GM08714 (cell line): Measurements from ENCODE around the gene DNER.
"Not testable (repeated sequence)": the region's sequence is repeated elsewhere in the genome, so short reads cannot be mapped to it uniquely, and the experiment has no call there.

Experiments
- H3K4me3 ChIP-seq: fragments of 200-500 bp; sonication (Bioruptor generic); 2 replicates; pipeline ENCODE4 v1.5.1; 2014; ENCODE audit warnings: mild to moderate bottlenecking, low read length, inconsistent platforms
- ZNF274 ChIP-seq: IDR thresholded peaks from 2 replicates; pipeline ENCODE4 v1.6.1; 2012; ENCODE audit warnings: mild to moderate bottlenecking, low read depth, low read length

Gene DNER

GRCh38 chr2:229370509-229370908 is 343.8 kb downstream of the DNER start:
- H3K4me3 ChIP-seq: no peak overlapping the region
- TF ChIP-seq ZNF274: no peak

GRCh38 chr2:229363185-229363814 is 351.1 kb downstream of the DNER start:
- TF ChIP-seq ZNF274: no peak

GRCh38 chr2:229350883-229351282 is 363.5 kb downstream of the DNER start:
- no peak for TF ChIP-seq ZNF274
- H3K4me3 ChIP-seq: no peak overlapping the region

More at GRCh38 chr2:229363185-229363814, 351.1 kb downstream of the DNER start:
- H3K4me3 ChIP-seq: no peak overlapping the region

GRCh38 chr2:229350117-229350805 is 364.1 kb downstream of the DNER start:
- H3K4me3 ChIP-seq: no peak overlapping the region
- no peak for TF ChIP-seq ZNF274

- no peak for TF ChIP-seq ZNF274
- H3K4me3 ChIP-seq: no peak overlapping the region
Observed at GRCh38 chr2:229348128-229348527, 366.2 kb downstream of the DNER start.

- TF ChIP-seq ZNF274: no peak
- no peak overlapping the region for H3K4me3 ChIP-seq
Observed at GRCh38 chr2:229346816-229347540, 367.4 kb downstream of the DNER start.

GRCh38 chr2:229344955-229345354 is 369.4 kb downstream of the DNER start:
- TF ChIP-seq ZNF274: no peak
- H3K4me3 ChIP-seq: no peak overlapping the region

- H3K4me3 ChIP-seq: no peak overlapping the region
- TF ChIP-seq ZNF274: no peak
Observed at GRCh38 chr2:229344151-229344551, 370.2 kb downstream of the DNER start.

- TF ChIP-seq ZNF274: no peak
- no peak overlapping the region for H3K4me3 ChIP-seq
Observed at GRCh38 chr2:229343661-229344060, 370.7 kb downstream of the DNER start.

GRCh38 chr2:229342376-229342775 is 372.0 kb downstream of the DNER start:
- no peak for TF ChIP-seq ZNF274
- no peak overlapping the region for H3K4me3 ChIP-seq

- no peak for TF ChIP-seq ZNF274
- no peak overlapping the region for H3K4me3 ChIP-seq
Observed at GRCh38 chr2:229340086-229340760, 374.1 kb downstream of the DNER start.

GRCh38 chr2:229339618-229340017 is 374.7 kb downstream of the DNER start:
- TF ChIP-seq ZNF274: no peak
- H3K4me3 ChIP-seq: no peak overlapping the region

GRCh38 chr2:229339171-229339570 is 375.2 kb downstream of the DNER start:
- not testable (repeated sequence) for H3K4me3 ChIP-seq

GRCh38 chr2:229335877-229336346 is 378.4 kb downstream of the DNER start:
- no peak for TF ChIP-seq ZNF274

More at GRCh38 chr2:229335877-229336346, 378.4 kb downstream of the DNER start:
- H3K4me3 ChIP-seq: no peak overlapping the region
